Type B pancreatic cell (in vitro differentiated cells): ENCODE results near the gene NAA10. TPM values are rescaled to one million over a fixed set of nuclear protein-coding genes. Genes with fewer than 3 reads are reported as not detected.

Experiments used
- DNase-seq: peaks from one replicate; pipeline ENCODE4 v3.0.0; 2021; ENCODE audit warnings: mixed read lengths; ENCODE audit not compliant: unreplicated experiment; ENCODE audit errors: extremely low spot score
- H3K27ac Mint-ChIP-seq: 2 replicates; pipeline ENCODE4 v1.8.0; 2021; ENCODE audit warnings: mild to moderate bottlenecking, mixed read lengths
- H3K27me3 Mint-ChIP-seq: 2 replicates; pipeline ENCODE4 v1.8.0; 2021; ENCODE audit warnings: mixed read lengths
- H3K36me3 Mint-ChIP-seq: 2 replicates; pipeline ENCODE4 v1.8.0; 2021; ENCODE audit warnings: mixed read lengths
- H3K4me1 Mint-ChIP-seq: one replicate; pipeline ENCODE4 v1.8.0; 2021; ENCODE audit warnings: mixed read lengths; ENCODE audit not compliant: unreplicated experiment
- H3K4me3 Mint-ChIP-seq: 2 replicates; pipeline ENCODE4 v1.8.0; 2021; ENCODE audit warnings: mild to moderate bottlenecking, mixed read lengths
- H3K9me3 Mint-ChIP-seq: 2 replicates; pipeline ENCODE4 v1.8.0; 2021; ENCODE audit warnings: mixed read lengths
- CTCF ChIP-seq: fragments of 200-600 bp; sonication (generic); conservative IDR thresholded peaks from 2 replicates; pipeline ENCODE4 v1.5.0; 2021; ENCODE audit warnings: antibody characterized with exemption, mild to moderate bottlenecking
- total RNA-seq: library from RNA; stranded (reverse); gene quantifications from 2 replicates; pipeline ENCODE4 v1.2.1, GENCODE V29; 2021; ENCODE audit warnings: low replicate concordance

The NAA10 gene
- total RNA-seq, 1 donor from 2014 or later = 82.7 TPM

GRCh38 chrX:153919281-153919680, 15.6 kb downstream of the NAA10 start:
- no peaks in the 10 kb centered on the region for H3K9me3 Mint-ChIP-seq
- H3K27ac Mint-ChIP-seq = no peak overlapping the region
- no peaks in the 10 kb centered on the region for H3K27me3 Mint-ChIP-seq
- TF ChIP-seq CTCF = no peak
- H3K4me1 Mint-ChIP-seq = no peaks in the 10 kb centered on the region
- no peak for DNase-seq
- no peaks in the 10 kb centered on the region for H3K36me3 Mint-ChIP-seq
- no peak overlapping the region for H3K4me3 Mint-ChIP-seq

- no peaks in the 10 kb centered on the region for H3K9me3 Mint-ChIP-seq
Measured at GRCh38 chrX:153917869-153918268, 17.0 kb downstream of the NAA10 start.

GRCh38 chrX:153913701-153914100, 21.1 kb downstream of the NAA10 start:
- Mint-ChIP-seq H3K36me3 (no peaks in the 10 kb centered on the region), H3K4me3 (no peak overlapping the region), H3K9me3 (no peaks in the 10 kb centered on the region), H3K27me3 (no peaks in the 10 kb centered on the region), H3K4me1 (no peaks in the 10 kb centered on the region), H3K27ac (no peak overlapping the region)
- no peak for DNase-seq
- no peak for TF ChIP-seq CTCF

More at GRCh38 chrX:153917869-153918268, 17.0 kb downstream of the NAA10 start:
- no peak overlapping the region for H3K4me3 Mint-ChIP-seq
- H3K4me1 Mint-ChIP-seq = no peaks in the 10 kb centered on the region
- no peak overlapping the region for H3K27ac Mint-ChIP-seq
- no peaks in the 10 kb centered on the region for H3K27me3 Mint-ChIP-seq
- H3K36me3 Mint-ChIP-seq = no peaks in the 10 kb centered on the region
- no peak for DNase-seq
- no peak for TF ChIP-seq CTCF

- no peaks in the 10 kb centered on the region for H3K27me3 Mint-ChIP-seq
- H3K36me3 Mint-ChIP-seq = no peaks in the 10 kb centered on the region
- H3K9me3 Mint-ChIP-seq = no peaks in the 10 kb centered on the region
- no peaks in the 10 kb centered on the region for H3K4me1 Mint-ChIP-seq
- H3K4me3 Mint-ChIP-seq = no peak overlapping the region
- no peak overlapping the region for H3K27ac Mint-ChIP-seq
- TF ChIP-seq CTCF = no peak
- no peak for DNase-seq
Measured at GRCh38 chrX:153913211-153913610, 21.6 kb downstream of the NAA10 start.

GRCh38 chrX:153911798-153912197, 23.0 kb downstream of the NAA10 start:
- Mint-ChIP-seq H3K4me1 (no peaks in the 10 kb centered on the region), H3K9me3 (no peaks in the 10 kb centered on the region), H3K36me3 (no peaks in the 10 kb centered on the region), H3K4me3 (no peak overlapping the region), H3K27ac (no peak overlapping the region), H3K27me3 (no peaks in the 10 kb centered on the region)
- no peak for TF ChIP-seq CTCF
- no peak for DNase-seq

- Mint-ChIP-seq H3K27me3 (no peaks in the 10 kb centered on the region), H3K4me1 (no peaks in the 10 kb centered on the region), H3K36me3 (no peaks in the 10 kb centered on the region), H3K4me3 (no peak overlapping the region), H3K27ac (no peak overlapping the region), H3K9me3 (no peaks in the 10 kb centered on the region)
- DNase-seq = no peak
- no peak for TF ChIP-seq CTCF
Measured at GRCh38 chrX:153910446-153910845, 24.4 kb downstream of the NAA10 start.
